IMR-90 (cell line): ENCODE data around the gene FRG1.

Experiments used
- BHLHE40 ChIP-seq: fragments of 150-350 bp; IDR thresholded peaks from 2 replicates; pipeline ENCODE4 v1.6.1; 2016; ENCODE audit warnings: mild to moderate bottlenecking, low read depth, low read length
- CEBPB ChIP-seq: IDR thresholded peaks from 2 replicates; pipeline ENCODE4 v1.6.1; 2012; ENCODE audit warnings: low read depth, low read length, improper control_type of control experiment
- FOS ChIP-seq: fragments of 150-350 bp; IDR thresholded peaks from 2 replicates; pipeline ENCODE4 v1.6.1; 2016; ENCODE audit warnings: low read depth, low read length
- MAZ ChIP-seq: IDR thresholded peaks from 2 replicates; pipeline ENCODE4 v1.6.1; 2012; ENCODE audit warnings: low read depth, mild to moderate bottlenecking, low read length, improper control_type of control experiment, moderate library complexity, borderline replicate concordance
- NFE2L2 ChIP-seq: fragments of 150-350 bp; IDR thresholded peaks from 2 replicates; pipeline ENCODE4 v1.6.1; 2016; ENCODE audit warnings: low read depth, mild to moderate bottlenecking, low read length
- POLR2A ChIP-seq: IDR thresholded peaks from 2 replicates; pipeline ENCODE4 v1.6.1; 2012; ENCODE audit warnings: mild to moderate bottlenecking, low read depth, low read length
- RAD21 ChIP-seq: IDR thresholded peaks from 2 replicates; pipeline ENCODE4 v1.6.1; 2012; ENCODE audit warnings: low read length, improper control_type of control experiment
- RCOR1 ChIP-seq: IDR thresholded peaks from 2 replicates; pipeline ENCODE4 v1.6.1; 2012; ENCODE audit warnings: mild to moderate bottlenecking, low read length, improper control_type of control experiment; ENCODE audit not compliant: insufficient replicate concordance
- RFX5 ChIP-seq: IDR thresholded peaks from 2 replicates; pipeline ENCODE4 v1.8.0; 2012; ENCODE audit warnings: low read depth, mild to moderate bottlenecking, low read length, moderate library complexity
- SMC3 ChIP-seq: fragments of 150-350 bp; IDR thresholded peaks from 2 replicates; pipeline ENCODE4 v1.6.1; 2016; ENCODE audit warnings: low read depth, mild to moderate bottlenecking, antibody characterized with exemption, low read length, moderate library complexity
- TF ChIP-seq, protein P1 (sequence below): conservative IDR thresholded peaks from 2 replicates; pipeline ENCODE4 v1.5.1; 2012; ENCODE audit warnings: mild to moderate bottlenecking, low read depth, low read length, improper control_type of control experiment
- TF ChIP-seq, protein P2 (sequence below): fragments of 150-350 bp; IDR thresholded peaks from 2 replicates; pipeline ENCODE4 v1.6.1; 2017; ENCODE audit warnings: mild to moderate bottlenecking, antibody characterized with exemption, low read length, low read depth

DNA sequence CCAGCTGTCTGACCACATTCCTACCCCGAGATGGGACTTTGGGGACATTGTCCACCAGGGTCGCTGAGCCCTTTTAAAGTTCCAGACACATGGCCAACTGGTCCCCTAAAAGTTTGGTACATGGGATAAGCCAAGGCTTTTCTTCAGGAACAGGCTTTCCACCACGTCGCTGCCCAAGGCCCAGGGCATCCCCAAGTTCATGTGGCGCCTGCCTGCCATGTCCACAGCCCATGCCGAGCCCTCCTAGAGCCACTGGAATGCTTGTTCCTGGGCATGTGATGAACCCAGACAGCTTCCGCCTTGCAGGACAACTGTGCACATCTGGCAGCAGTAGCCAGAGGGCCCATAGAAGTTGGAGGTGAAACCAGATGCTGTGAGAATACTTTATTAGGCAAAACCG, 41.3 kb downstream of the FRG1 start:
- TF ChIP-seq, protein P1, sequence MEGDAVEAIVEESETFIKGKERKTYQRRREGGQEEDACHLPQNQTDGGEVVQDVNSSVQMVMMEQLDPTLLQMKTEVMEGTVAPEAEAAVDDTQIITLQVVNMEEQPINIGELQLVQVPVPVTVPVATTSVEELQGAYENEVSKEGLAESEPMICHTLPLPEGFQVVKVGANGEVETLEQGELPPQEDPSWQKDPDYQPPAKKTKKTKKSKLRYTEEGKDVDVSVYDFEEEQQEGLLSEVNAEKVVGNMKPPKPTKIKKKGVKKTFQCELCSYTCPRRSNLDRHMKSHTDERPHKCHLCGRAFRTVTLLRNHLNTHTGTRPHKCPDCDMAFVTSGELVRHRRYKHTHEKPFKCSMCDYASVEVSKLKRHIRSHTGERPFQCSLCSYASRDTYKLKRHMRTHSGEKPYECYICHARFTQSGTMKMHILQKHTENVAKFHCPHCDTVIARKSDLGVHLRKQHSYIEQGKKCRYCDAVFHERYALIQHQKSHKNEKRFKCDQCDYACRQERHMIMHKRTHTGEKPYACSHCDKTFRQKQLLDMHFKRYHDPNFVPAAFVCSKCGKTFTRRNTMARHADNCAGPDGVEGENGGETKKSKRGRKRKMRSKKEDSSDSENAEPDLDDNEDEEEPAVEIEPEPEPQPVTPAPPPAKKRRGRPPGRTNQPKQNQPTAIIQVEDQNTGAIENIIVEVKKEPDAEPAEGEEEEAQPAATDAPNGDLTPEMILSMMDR, result no peak
- TF ChIP-seq, protein P2, sequence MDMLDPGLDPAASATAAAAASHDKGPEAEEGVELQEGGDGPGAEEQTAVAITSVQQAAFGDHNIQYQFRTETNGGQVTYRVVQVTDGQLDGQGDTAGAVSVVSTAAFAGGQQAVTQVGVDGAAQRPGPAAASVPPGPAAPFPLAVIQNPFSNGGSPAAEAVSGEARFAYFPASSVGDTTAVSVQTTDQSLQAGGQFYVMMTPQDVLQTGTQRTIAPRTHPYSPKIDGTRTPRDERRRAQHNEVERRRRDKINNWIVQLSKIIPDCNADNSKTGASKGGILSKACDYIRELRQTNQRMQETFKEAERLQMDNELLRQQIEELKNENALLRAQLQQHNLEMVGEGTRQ, result no peak
- TF ChIP-seq RCOR1 (no peak), MAZ (no peak), RAD21 (no peak), SMC3 (no peak), POLR2A (no peak), RFX5 (no peak), FOS (no peak), CEBPB (no peak), BHLHE40 (no peak), NFE2L2 (no peak)
